GM23338 (cell line): ENCODE measurements around the gene DIDO1. TPM values are rescaled to one million over a fixed set of nuclear protein-coding genes. Genes with fewer than 3 reads are reported as not detected.

Source experiments
- ATAC-seq: fragments of 200-7000 bp; cut with Tn5 transposase; 3 replicates; pipeline ENCODE4 v1.9.1; 2020
- DNase-seq: peaks from one replicate; pipeline ENCODE4 v3.0.0-alpha.2; 2015; ENCODE audit warnings: low spot score
- H2AFZ ChIP-seq: fragments of 200-600 bp; sonication (generic); 2 replicates; pipeline ENCODE4 v1.8.0; 2016; ENCODE audit warnings: antibody characterized with exemption, mild to moderate bottlenecking, moderate library complexity
- H3F3A ChIP-seq: fragments of 200-600 bp; sonication (generic); replicated peaks from 2 replicates; pipeline ENCODE4 v1.8.0; 2017; ENCODE audit warnings: antibody characterized with exemption, mixed run types, low read depth
- H3K27ac ChIP-seq: fragments of 200-600 bp; sonication (generic); 2 replicates; pipeline ENCODE4 v1.6.1; 2016; ENCODE audit warnings: low read depth
- H3K27me3 ChIP-seq: fragments of 200-600 bp; sonication (generic); 2 replicates; pipeline ENCODE4 v1.8.0; 2016; ENCODE audit warnings: mild to moderate bottlenecking, mixed run types, moderate library complexity; ENCODE audit not compliant: insufficient read depth
- H3K36me3 ChIP-seq: fragments of 200-600 bp; sonication (generic); 2 replicates; pipeline ENCODE4 v1.8.0; 2016; ENCODE audit warnings: mild to moderate bottlenecking; ENCODE audit not compliant: insufficient read depth
- H3K4me1 ChIP-seq: fragments of 200-600 bp; sonication (generic); 2 replicates; pipeline ENCODE4 v1.8.0; 2016; ENCODE audit warnings: mild to moderate bottlenecking, moderate library complexity; ENCODE audit not compliant: insufficient read depth
- H3K4me2 ChIP-seq: fragments of 200-600 bp; sonication (generic); 2 replicates; pipeline ENCODE4 v1.7.1; 2017; ENCODE audit warnings: mixed run types
- H3K4me3 ChIP-seq: fragments of 200-600 bp; sonication (generic); 2 replicates; pipeline ENCODE4 v1.6.1; 2016; ENCODE audit warnings: mixed run types
- H3K79me2 ChIP-seq: fragments of 200-600 bp; sonication (generic); replicated peaks from 2 replicates; pipeline ENCODE4 v1.8.0; 2017; ENCODE audit warnings: mild to moderate bottlenecking; ENCODE audit not compliant: insufficient read depth
- H3K9me2 ChIP-seq: fragments of 200-600 bp; sonication (generic); 2 replicates; pipeline ENCODE4 v1.8.0; 2017; ENCODE audit not compliant: insufficient read depth
- H4K20me1 ChIP-seq: fragments of 200-600 bp; sonication (generic); replicated peaks from 2 replicates; pipeline ENCODE4 v1.8.0; 2017; ENCODE audit warnings: mild to moderate bottlenecking; ENCODE audit not compliant: insufficient read depth
- H3K27ac Mint-ChIP-seq: 2 replicates; pipeline ENCODE4 v1.8.0; 2020; ENCODE audit warnings: inconsistent platforms, mild to moderate bottlenecking, moderate library complexity, mixed read lengths
- H3K27me3 Mint-ChIP-seq: 3 replicates; pipeline ENCODE4 v1.8.0; 2022; ENCODE audit warnings: low read depth, mild to moderate bottlenecking, moderate library complexity, mixed read lengths, inconsistent platforms; ENCODE audit not compliant: insufficient read depth, poor library complexity
- H3K36me3 Mint-ChIP-seq: 3 replicates; pipeline ENCODE4 v1.8.0; 2021; ENCODE audit warnings: low read depth, mild to moderate bottlenecking, inconsistent platforms, moderate library complexity, mixed read lengths
- H3K4me1 Mint-ChIP-seq: 3 replicates; pipeline ENCODE4 v1.8.0; 2020; ENCODE audit warnings: mild to moderate bottlenecking, inconsistent platforms, mixed read lengths
- H3K4me3 Mint-ChIP-seq: 3 replicates; pipeline ENCODE4 v1.8.0; 2021; ENCODE audit warnings: moderate library complexity, mild to moderate bottlenecking, inconsistent platforms, mixed read lengths
- H3K9me3 Mint-ChIP-seq: 3 replicates; pipeline ENCODE4 v1.8.0; 2020; ENCODE audit warnings: moderate library complexity, mild to moderate bottlenecking, inconsistent platforms, mixed read lengths
- CREB1 ChIP-seq: fragments of 250-450 bp; sonication (Bioruptor Pico); IDR thresholded peaks from 2 replicates; pipeline ENCODE4 v1.5.0; 2020; ENCODE audit warnings: low read depth, mild to moderate bottlenecking, moderate library complexity
- CTCF ChIP-seq, 2 experiments: fragments of 200-600 bp in 1 of 2; sonication (generic) in 1 of 2; conservative IDR thresholded peaks; 2 replicates each; pipeline versions ENCODE4 v1.5.1 to v1.6.1; 2016 to 2017; ENCODE audit warnings: antibody characterized with exemption in 2 of 2, low read depth in 2 of 2, mild to moderate bottlenecking in 2 of 2, moderate library complexity in 1 of 2
- ETS1 ChIP-seq: IDR thresholded peaks from 2 replicates; pipeline ENCODE4 v1.6.1; 2016; ENCODE audit warnings: antibody characterized with exemption
- EZH2 ChIP-seq: fragments of 200-600 bp; sonication (generic); IDR thresholded peaks from one replicate; pipeline ENCODE4 v1.8.0; 2017; ENCODE audit warnings: antibody characterized with exemption, mild to moderate bottlenecking, low read depth; ENCODE audit not compliant: unreplicated experiment
- JUNB ChIP-seq: IDR thresholded peaks from one replicate; pipeline ENCODE4 v1.6.1; 2016; ENCODE audit warnings: antibody characterized with exemption; ENCODE audit not compliant: unreplicated experiment
- ZNF331 ChIP-seq: fragments of 250-450 bp; sonication (Bioruptor Pico); IDR thresholded peaks from 2 replicates; pipeline ENCODE4 v1.5.0; 2020; ENCODE audit warnings: low read depth, mild to moderate bottlenecking, moderate library complexity
- polyA plus RNA-seq: library from polyadenylated mRNA; unstranded; fragments of >200 nt; fragmentation: Nextera tagmentation; extraction: Ambion mirVana; gene quantifications from 2 replicates; pipeline ENCODE4 v1.2.1, GENCODE V29; 2016
- total RNA-seq: library from RNA; depleted of rRNA; stranded (reverse); fragments of >200 nt; shearing (Covaris generic); gene quantifications from 2 replicates; pipeline ENCODE4 v1.2.3, GENCODE V29; 2014

Gene DIDO1
- total and polyA plus RNA-seq, 2 experiments from 2014 or later: 72.4 to 162 TPM

- no peak overlapping the region for H3K27ac Mint-ChIP-seq
- Histone ChIP-seq H3F3A (peaks cover 12% of the 10 kb centered on the region; the same call in 1 of the 2 replicates), H3K27ac (no peak overlapping the region), H4K20me1 (no peaks in the 10 kb centered on the region), H3K36me3 (no peaks in the 10 kb centered on the region), H3K9me2 (no peaks in the 10 kb centered on the region), H3K4me3 (peak overlapping the region; percentile 58), H3K79me2 (no peaks in the 10 kb centered on the region), H3K4me2 (peak overlapping the region; percentile 86), H3K4me1 (peaks cover 34% of the 10 kb centered on the region), H2AFZ (peak overlapping the region; percentile 76), H3K27me3 (peaks cover 28% of the 10 kb centered on the region)
- H3K9me3 Mint-ChIP-seq: peaks cover 2% of the 10 kb centered on the region; the same call in 2 of the 3 replicates
- peaks cover 41% of the 10 kb centered on the region for H3K4me1 Mint-ChIP-seq
- DNase-seq: peak; percentile 43
- peak overlapping the region; percentile 62 for H3K4me3 Mint-ChIP-seq
- H3K36me3 Mint-ChIP-seq: no peaks in the 10 kb centered on the region; the same call in 2 of the 3 replicates
- TF ChIP-seq ZNF331 (CRISPR knock-in tag) (no peak), EZH2 (peak; percentile 35)
- peaks cover 61% of the 10 kb centered on the region for H3K27me3 Mint-ChIP-seq
- ATAC-seq: peak; percentile 28
Measured at GRCh38 chr20:62972845-62973745, 46.8 kb upstream of the DIDO1 start.

GRCh38 chr20:62971950-62972844 lies 45.9 kb upstream of the DIDO1 start:
- DNase-seq: peak; percentile 93
- H3K4me2 ChIP-seq: peak overlapping the region; percentile 86
- no peak overlapping the region for H3K27ac Mint-ChIP-seq
- H3K36me3 Mint-ChIP-seq: no peaks in the 10 kb centered on the region; the same call in 2 of the 3 replicates
- H3K27ac ChIP-seq: no peak overlapping the region
- peaks cover 2% of the 10 kb centered on the region; the same call in 2 of the 3 replicates for H3K9me3 Mint-ChIP-seq
- H2AFZ ChIP-seq: peak overlapping the region; percentile 76
- peak overlapping the region; percentile 62 for H3K4me3 Mint-ChIP-seq
- no peaks in the 10 kb centered on the region for H3K9me2 ChIP-seq
- peaks cover 59% of the 10 kb centered on the region for H3K27me3 Mint-ChIP-seq
- peak; percentile 76 for ATAC-seq
- H3F3A ChIP-seq: peaks cover 12% of the 10 kb centered on the region; the same call in 1 of the 2 replicates
- H3K79me2 ChIP-seq: no peaks in the 10 kb centered on the region
- H3K4me3 ChIP-seq: peak overlapping the region; percentile 58
- H3K36me3 ChIP-seq: no peaks in the 10 kb centered on the region
- TF ChIP-seq CTCF (conservative IDR thresholded peaks at IDR 0.05; ENCODE audit: low read depth in 2 of 2) (peak; percentile 68 to 98), ETS1 (no peak), ZNF331 (CRISPR knock-in tag) (no peak), CREB1 (CRISPR knock-in tag) (peak; percentile 23; the same call in 1 of the 2 replicates), JUNB (no peak)
- H3K4me1 Mint-ChIP-seq: peaks cover 41% of the 10 kb centered on the region
- peaks cover 28% of the 10 kb centered on the region for H3K27me3 ChIP-seq
- H3K4me1 ChIP-seq: peaks cover 34% of the 10 kb centered on the region
- no peaks in the 10 kb centered on the region for H4K20me1 ChIP-seq
